Thymus (tissue), 11 donors: Measurements from ENCODE around the gene BUB1B. TPM values are rescaled to one million over a fixed set of nuclear protein-coding genes. Genes with fewer than 3 reads are reported as not detected.
"Not testable (repeated sequence)": the region's sequence is repeated elsewhere in the genome, so short reads cannot be mapped to it uniquely, and the experiment has no call there.

Source experiments
- DNase-seq, 9 donors: peaks; one replicate each; pipeline ENCODE4 v3.0.0-alpha.2; 2013; ENCODE audit warnings: low spot score in 9 of 9, low read depth in 6 of 9, missing footprints in 1 of 9
- H3K27ac ChIP-seq, 2 donors: one replicate each; pipeline ENCODE4 v1.5.1; 2013; ENCODE audit warnings: control low read depth in 1 of 2, low read depth in 1 of 2, low read length in 1 of 2, mild to moderate bottlenecking in 1 of 2, moderate library complexity in 1 of 2
- H3K27me3 ChIP-seq, 2 donors: one replicate each; pipeline ENCODE4 v1.5.1; 2013; ENCODE audit warnings: low read length in 1 of 2; ENCODE audit not compliant: control insufficient read depth in 2 of 2, insufficient read depth in 1 of 2
- H3K36me3 ChIP-seq, 2 donors: one replicate each; pipeline ENCODE4 v1.5.1; 2013; ENCODE audit warnings: low read length in 1 of 2, mild to moderate bottlenecking in 1 of 2, moderate library complexity in 1 of 2; ENCODE audit not compliant: control insufficient read depth in 2 of 2, insufficient read depth in 2 of 2
- H3K4me1 ChIP-seq, 2 donors: one replicate each; pipeline ENCODE4 v1.5.1; 2013; ENCODE audit warnings: low read length in 2 of 2; ENCODE audit not compliant: control insufficient read depth in 2 of 2, insufficient read depth in 2 of 2
- H3K4me3 ChIP-seq, 2 donors: one replicate each; pipeline ENCODE4 v1.5.1; 2013; ENCODE audit warnings: low read length in 2 of 2, control low read depth in 1 of 2, mild to moderate bottlenecking in 1 of 2
- H3K9me3 ChIP-seq, 2 donors: one replicate each; pipeline ENCODE4 v1.5.1; 2013; ENCODE audit warnings: low read length in 1 of 2, mild to moderate bottlenecking in 1 of 2; ENCODE audit not compliant: control insufficient read depth in 2 of 2, insufficient read depth in 1 of 2
- WGBS: extraction: QIAGEN DNeasy Blood & Tissue Kit; methylation state at CpG from one replicate; pipeline ENCODE4 v1.1.7; 2013; 5-methylcytosine and 5-hydroxymethylcytosine counted together
- polyA plus RNA-seq: library from polyadenylated mRNA; stranded (reverse); fragments of 200-250 nt; gene quantifications from one replicate; pipeline ENCODE4 v1.2.3, GENCODE V29; 2013
- total RNA-seq: library from RNA; stranded (reverse); fragments of 120-200 nt; gene quantifications from one replicate; pipeline ENCODE4 v1.2.4, GENCODE V29; 2013
- donor health status: healthy.

BUB1B gene
- total and polyA plus RNA-seq, 2 donors = 7.3 to 48.3 TPM

GRCh38 chr15:40162552-40162951 is 1.7 kb downstream of the BUB1B start:
- Histone ChIP-seq H3K4me3 (peak overlapping the region; percentile 75 to 91), H3K27me3 (no peaks in the 10 kb centered on the region), H3K36me3 (peaks cover 0 to 35% of the 10 kb centered on the region in 2 donors), H3K27ac (no peak overlapping the region), H3K4me1 (peaks cover 10 to 21% of the 10 kb centered on the region in 2 donors), H3K9me3 (no peaks in the 10 kb centered on the region)
- no peak for DNase-seq
- 89% methylated on average over 2 of the region's 2 CpGs for WGBS

- Histone ChIP-seq H3K4me3 (no peak overlapping the region), H3K27ac (no peak overlapping the region), H3K9me3 (no peaks in the 10 kb centered on the region), H3K4me1 (peaks cover 10 to 21% of the 10 kb centered on the region in 2 donors), H3K27me3 (no peaks in the 10 kb centered on the region), H3K36me3 (peaks cover 0 to 46% of the 10 kb centered on the region in 2 donors)
- 89% methylated on average over 12 of the region's 12 CpGs for WGBS
- no peak for DNase-seq
Measured at GRCh38 chr15:40163657-40164416, 3.0 kb downstream of the BUB1B start.

- DNase-seq, H3K9me3 ChIP-seq, H3K27me3 ChIP-seq, H3K4me1 ChIP-seq, H3K4me3 ChIP-seq, H3K27ac ChIP-seq: not testable (repeated sequence)
- H3K36me3 ChIP-seq = peaks cover 7 to 74% of the 10 kb centered on the region in 2 donors
- over 99% methylated on average over 10 of the region's 10 CpGs for WGBS
Measured at GRCh38 chr15:40167374-40167773, 6.5 kb downstream of the BUB1B start.

GRCh38 chr15:40175160-40175559 is 14.3 kb downstream of the BUB1B start:
- DNase-seq = no peak
- Histone ChIP-seq H3K9me3 (no peaks in the 10 kb centered on the region), H3K4me1 (no peaks in the 10 kb centered on the region), H3K27me3 (no peaks in the 10 kb centered on the region), H3K4me3 (no peak overlapping the region), H3K36me3 (peaks cover 7 to 55% of the 10 kb centered on the region in 2 donors), H3K27ac (no peak overlapping the region)
- WGBS = 98% methylated on average over 3 of the region's 3 CpGs

- Histone ChIP-seq H3K27me3 (no peaks in the 10 kb centered on the region), H3K27ac (peak overlapping the region in 1 of 2 donors; percentile 61), H3K4me1 (peaks cover 6% of the 10 kb centered on the region in 2 donors), H3K4me3 (no peak overlapping the region), H3K9me3 (no peaks in the 10 kb centered on the region), H3K36me3 (peaks cover 3 to 52% of the 10 kb centered on the region in 2 donors)
- WGBS = 5% methylated on average over 1 of the region's 1 CpG
- DNase-seq = peak in 2 of 9 donors; percentile 13 to 40
Measured at GRCh38 chr15:40182358-40183029, 21.6 kb downstream of the BUB1B start.

GRCh38 chr15:40183636-40184463 is 23.0 kb downstream of the BUB1B start:
- H3K36me3 ChIP-seq = peaks cover 3 to 61% of the 10 kb centered on the region in 2 donors
- peak overlapping the region in 1 of 2 donors; percentile 33 for H3K27ac ChIP-seq
- H3K4me1 ChIP-seq = peaks cover 6% of the 10 kb centered on the region in 2 donors
- H3K27me3 ChIP-seq = no peaks in the 10 kb centered on the region
- WGBS = 74% methylated on average over 9 of the region's 9 CpGs
- no peak overlapping the region for H3K4me3 ChIP-seq
- no peaks in the 10 kb centered on the region for H3K9me3 ChIP-seq
- DNase-seq = peak in 1 of 9 donors; percentile 18

GRCh38 chr15:40190591-40190990 is 29.7 kb downstream of the BUB1B start:
- H3K36me3 ChIP-seq = peaks cover 8 to 74% of the 10 kb centered on the region in 2 donors
- no peak for DNase-seq
- no peak overlapping the region for H3K27ac ChIP-seq
- WGBS = 98% methylated on average over 6 of the region's 6 CpGs
- no peaks in the 10 kb centered on the region for H3K4me1 ChIP-seq
- no peak overlapping the region for H3K4me3 ChIP-seq
- no peaks in the 10 kb centered on the region for H3K27me3 ChIP-seq
- H3K9me3 ChIP-seq = no peaks in the 10 kb centered on the region

- Histone ChIP-seq H3K27me3 (no peaks in the 10 kb centered on the region), H3K9me3 (no peaks in the 10 kb centered on the region), H3K4me1 (peaks cover 0 to 3% of the 10 kb centered on the region in 2 donors), H3K36me3 (peaks cover 8 to 69% of the 10 kb centered on the region in 2 donors), H3K4me3 (no peak overlapping the region), H3K27ac (no peak overlapping the region)
- no peak for DNase-seq
- WGBS = 98% methylated on average over 1 of the region's 1 CpG
Measured at GRCh38 chr15:40192942-40193341, 32.1 kb downstream of the BUB1B start.
